ENCODE data around the gene FAM72B.
"Not testable (repeated sequence)": the region's sequence is repeated elsewhere in the genome, so short reads cannot be mapped to it uniquely, and the experiment has no call there.

The FAM72B gene

DNA sequence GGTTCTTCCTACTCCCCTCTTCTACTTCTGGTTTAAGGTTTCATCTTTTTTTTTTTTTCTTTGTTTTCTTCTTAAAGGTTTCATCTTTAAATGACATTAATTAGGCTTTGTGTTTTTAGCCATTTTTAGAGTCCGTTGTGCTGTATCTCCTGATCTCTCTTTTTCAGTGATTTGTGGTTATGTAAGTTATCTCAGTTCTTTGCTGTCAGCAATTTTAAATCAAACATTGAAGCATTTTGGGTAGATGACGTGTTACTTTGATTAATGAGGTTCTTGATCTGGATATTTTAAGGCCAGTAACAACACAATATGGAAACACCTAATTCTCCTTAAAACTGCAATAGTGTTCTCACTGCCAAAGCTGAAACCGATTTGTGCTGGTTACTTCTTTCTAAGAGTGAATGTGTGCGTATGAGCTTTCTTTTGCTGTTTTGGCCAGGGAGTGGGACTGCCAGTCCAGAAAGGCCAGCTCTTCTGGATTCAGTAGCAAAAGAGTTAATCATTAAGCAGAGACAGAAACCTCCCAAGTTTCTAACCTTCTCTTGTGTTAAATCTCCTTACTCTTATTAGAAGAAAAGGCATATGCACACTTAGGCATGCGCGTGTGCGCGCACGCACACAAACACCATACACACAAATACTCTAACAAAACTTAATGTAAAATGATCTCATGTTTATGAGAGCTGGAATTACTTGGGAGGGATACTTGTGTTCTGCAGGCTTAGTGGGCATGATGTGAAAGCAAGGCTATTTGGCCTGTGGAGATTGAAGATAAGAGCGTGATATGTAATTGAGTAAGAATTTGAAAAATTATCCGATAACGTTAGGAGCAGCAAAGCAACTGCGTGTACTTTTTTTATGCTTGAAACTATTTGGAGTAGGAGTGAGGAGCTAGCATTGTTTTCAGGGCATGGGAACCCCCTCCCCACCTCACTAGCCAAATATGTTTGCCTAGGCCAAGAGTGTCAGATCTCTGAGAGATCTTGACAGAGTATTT lies 17.1 kb upstream of the FAM72B start:
- not testable (repeated sequence) for FAIRE-seq; DNase-seq (ENCODE audit: insufficient read length, low spot score)

DNA sequence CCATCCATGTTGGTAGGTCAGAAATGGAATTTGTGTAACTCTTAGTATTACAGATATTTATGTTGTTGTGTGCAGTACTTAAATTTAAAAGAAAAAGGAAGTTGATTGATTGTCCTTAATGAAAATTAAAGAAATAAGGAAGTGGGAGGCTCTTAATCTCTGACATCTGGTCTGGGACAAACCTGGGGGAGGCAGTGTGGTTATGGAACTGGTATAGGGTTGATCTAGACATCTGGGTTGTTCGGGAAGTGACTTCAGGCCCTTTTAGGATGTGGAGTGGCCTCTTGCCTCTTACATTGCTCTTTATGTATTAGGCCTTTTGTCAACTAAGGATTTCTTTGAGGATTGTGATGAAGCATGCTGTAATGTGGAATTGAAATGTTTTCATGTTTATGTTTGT lies 16.1 kb upstream of the FAM72B start:
- not testable (repeated sequence) for FAIRE-seq

GRCh38 chr1:121199763-121200162 lies 15.6 kb upstream of the FAM72B start:
- DNase-seq (ENCODE audit: insufficient read length, low spot score); FAIRE-seq: not testable (repeated sequence)

More for the DNA sequence above, 16.1 kb upstream of the FAM72B start:
- DNase-seq (ENCODE audit: insufficient read length, low spot score) = not testable (repeated sequence)

DNA sequence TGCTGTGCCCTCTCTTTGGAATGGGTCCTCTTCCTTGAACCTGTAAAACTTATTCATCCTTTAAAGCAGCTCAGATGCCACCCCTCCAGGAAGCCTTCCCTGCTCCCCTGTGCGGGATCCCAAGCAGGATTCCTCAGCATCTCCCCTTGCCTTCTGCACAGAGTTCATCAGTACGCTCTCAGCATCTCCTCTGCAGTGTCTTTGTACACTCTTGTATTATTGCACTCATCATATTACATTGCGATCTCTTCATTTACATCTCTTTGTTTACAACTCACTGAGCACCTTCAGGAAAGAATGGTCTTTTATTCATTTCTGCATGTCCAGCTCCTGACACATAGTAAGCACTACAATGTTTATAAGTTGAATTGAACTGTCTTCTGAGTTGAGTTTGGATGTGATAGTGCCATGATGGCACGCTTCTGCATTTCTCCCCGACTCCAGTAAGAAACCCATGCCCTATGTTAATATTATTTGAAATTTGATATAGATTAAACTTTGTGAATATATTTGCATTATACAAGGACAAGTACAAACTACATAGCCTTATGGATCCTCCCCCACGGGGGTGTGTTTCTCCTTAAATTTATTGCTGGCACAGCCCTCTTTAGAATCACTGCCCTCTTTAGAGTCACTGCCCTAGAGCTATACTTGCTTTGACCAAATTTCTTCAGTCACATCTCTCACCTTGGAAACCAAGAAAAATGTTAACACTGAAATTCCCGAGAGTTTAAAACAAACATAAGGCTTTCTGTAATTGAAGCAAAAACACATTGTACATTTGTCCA lies 13.1 kb upstream of the FAM72B start:
- not testable (repeated sequence) for DNase-seq (ENCODE audit: insufficient read length, low spot score); FAIRE-seq

- FAIRE-seq = not testable (repeated sequence)
Observed at GRCh38 chr1:121192512-121192911, 8.4 kb upstream of the FAM72B start.

GRCh38 chr1:121187914-121188313 lies 3.8 kb upstream of the FAM72B start:
- FAIRE-seq; DNase-seq (ENCODE audit: insufficient read length, low spot score): not testable (repeated sequence)

More at GRCh38 chr1:121192512-121192911, 8.4 kb upstream of the FAM72B start:
- not testable (repeated sequence) for DNase-seq (ENCODE audit: insufficient read length, low spot score)

DNA sequence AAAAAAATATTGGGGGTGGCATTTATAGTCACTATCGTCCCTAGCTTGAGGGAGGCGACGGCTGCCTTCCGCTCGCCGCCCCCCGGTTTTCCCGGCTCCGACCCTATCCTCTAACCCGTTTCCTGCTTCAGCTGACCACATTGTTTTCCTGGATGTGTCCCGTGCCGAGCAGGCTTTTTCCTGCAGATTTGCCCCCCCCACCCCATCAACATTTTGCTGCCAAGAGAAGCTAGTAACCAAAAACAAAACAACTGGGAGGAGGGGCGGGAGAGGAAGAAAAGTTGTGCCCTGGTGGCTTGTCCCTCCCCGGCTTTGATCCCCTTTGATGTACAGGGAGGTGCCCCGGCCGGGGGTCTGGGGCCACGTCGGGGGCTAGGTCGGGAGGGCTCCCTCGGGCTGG lies 2.1 kb upstream of the FAM72B start:
- not testable (repeated sequence) for FAIRE-seq; DNase-seq (ENCODE audit: insufficient read length, low spot score)

DNA sequence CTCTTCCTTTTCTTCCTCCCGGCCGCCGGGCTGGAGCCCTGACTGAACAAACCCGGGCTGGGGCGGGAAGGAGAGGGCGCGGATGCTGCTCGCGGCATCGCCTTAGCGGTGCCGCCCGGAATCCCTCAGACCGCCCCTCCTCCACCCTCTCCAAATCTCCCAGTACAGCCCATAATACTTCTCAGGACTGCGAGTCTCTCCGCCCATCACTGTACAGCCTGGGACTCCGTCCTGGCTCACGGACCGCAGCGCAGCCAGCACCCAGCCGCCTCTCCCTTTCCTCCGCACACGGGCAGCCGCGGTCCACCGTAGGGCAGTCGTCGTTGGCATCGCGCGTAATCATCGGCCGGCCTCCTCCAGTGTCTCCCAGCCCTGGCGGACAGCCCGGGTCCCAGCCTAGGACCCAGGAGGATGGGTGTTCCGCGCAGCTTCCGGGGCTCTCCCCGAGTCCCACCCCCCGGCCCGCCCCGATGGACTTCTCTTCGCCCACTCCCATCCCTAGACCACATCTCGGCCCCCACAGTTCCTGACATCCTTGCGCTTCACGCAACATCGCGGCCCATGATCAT lies 1.1 kb upstream of the FAM72B start:
- not testable (repeated sequence) for FAIRE-seq; DNase-seq (ENCODE audit: insufficient read length, low spot score)

DNA sequence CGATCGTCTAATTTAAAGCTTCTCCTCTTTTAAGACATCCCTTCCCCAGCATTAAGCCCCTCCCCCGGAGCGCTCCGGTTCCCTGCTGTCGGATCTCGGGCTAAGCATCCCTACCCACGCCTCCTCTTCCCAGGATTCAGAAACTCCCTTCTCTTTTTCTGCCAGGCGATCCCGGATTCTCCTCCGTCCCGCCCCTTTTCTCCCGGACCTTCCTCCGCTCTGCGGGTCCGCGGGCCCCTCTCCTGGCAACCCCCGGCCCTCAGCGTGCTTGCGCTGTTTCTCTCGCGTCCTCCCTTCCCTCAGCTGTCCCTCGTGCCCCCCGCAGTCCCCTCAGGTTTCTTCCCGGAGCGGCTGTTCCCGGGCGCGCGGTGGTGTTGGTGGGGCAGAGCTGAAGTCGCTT lies 273 bp downstream of the FAM72B start:
- not testable (repeated sequence) for DNase-seq (ENCODE audit: insufficient read length, low spot score); FAIRE-seq

- DNase-seq (ENCODE audit: insufficient read length, low spot score); FAIRE-seq: not testable (repeated sequence)
Observed at GRCh38 chr1:121178197-121178596, 5.9 kb downstream of the FAM72B start.

DNA sequence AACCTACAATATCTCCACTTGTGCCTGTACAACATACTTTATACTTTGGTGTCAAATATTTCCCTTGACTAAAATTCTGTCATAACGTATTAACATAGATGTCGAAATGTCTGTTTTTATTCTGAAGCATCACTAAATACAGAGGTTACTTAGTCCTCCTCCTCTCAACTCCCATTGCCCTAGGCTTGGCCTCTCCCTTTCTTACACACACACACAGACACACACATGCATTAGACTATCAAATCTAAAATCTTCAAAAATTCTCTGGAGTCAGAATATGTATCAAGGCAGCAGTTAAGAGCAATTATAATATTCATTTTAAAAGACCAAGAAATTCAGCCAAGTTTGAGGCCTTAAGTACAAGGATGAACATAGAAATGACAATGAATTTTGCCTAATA lies 7.5 kb downstream of the FAM72B start:
- DNase-seq (ENCODE audit: insufficient read length, low spot score); FAIRE-seq: not testable (repeated sequence)

DNA sequence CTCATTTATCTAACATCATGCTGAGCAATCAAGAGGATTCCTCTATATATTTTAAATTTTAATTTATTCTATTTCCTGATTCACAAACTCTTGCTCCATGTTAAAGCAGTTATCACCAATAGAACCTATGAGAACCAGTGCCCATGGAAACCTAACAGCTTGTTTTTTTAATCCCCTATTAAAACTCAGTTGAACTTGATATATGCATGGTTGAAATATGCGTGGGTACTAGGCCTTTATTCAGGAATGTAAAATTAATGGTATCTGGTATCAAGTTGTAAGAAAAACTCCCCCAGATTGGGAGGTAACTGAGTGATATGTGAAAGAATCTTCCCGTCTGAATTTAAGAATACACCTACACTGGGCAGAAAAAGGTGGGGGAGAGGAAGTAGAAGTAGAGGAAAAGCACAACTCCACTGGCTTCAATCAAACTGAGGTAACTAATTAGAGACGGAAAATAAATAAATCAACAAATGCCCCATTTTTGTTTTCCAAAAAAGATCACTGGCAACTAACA lies 15.9 kb downstream of the FAM72B start:
- DNase-seq (ENCODE audit: insufficient read length, low spot score); FAIRE-seq: not testable (repeated sequence)

- FAIRE-seq; DNase-seq (ENCODE audit: insufficient read length, low spot score): not testable (repeated sequence)
Observed at GRCh38 chr1:121167225-121167738, 16.9 kb downstream of the FAM72B start.

DNA sequence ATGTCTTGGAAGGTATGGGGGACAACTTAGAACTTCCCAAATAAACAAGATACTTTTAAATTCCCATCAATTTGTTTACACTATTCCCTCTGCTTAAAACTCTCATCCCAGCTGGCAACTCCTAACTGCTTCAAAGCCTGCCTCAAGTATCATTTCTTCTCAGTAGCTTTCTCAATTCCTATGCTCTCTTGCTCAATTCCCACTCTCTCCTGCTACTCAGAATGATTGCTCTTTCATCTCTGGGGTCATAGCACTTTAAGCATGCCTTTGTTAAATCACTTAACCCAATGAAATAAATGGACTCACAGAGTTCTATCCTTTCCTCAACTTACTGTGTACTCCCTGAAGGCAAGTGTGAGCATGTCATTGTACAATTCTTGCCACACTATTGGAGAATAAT lies 18.8 kb downstream of the FAM72B start:
- not testable (repeated sequence) for DNase-seq (ENCODE audit: insufficient read length, low spot score); FAIRE-seq

- not testable (repeated sequence) for FAIRE-seq
Observed at GRCh38 chr1:121163850-121164757, 20.0 kb downstream of the FAM72B start.

DNA sequence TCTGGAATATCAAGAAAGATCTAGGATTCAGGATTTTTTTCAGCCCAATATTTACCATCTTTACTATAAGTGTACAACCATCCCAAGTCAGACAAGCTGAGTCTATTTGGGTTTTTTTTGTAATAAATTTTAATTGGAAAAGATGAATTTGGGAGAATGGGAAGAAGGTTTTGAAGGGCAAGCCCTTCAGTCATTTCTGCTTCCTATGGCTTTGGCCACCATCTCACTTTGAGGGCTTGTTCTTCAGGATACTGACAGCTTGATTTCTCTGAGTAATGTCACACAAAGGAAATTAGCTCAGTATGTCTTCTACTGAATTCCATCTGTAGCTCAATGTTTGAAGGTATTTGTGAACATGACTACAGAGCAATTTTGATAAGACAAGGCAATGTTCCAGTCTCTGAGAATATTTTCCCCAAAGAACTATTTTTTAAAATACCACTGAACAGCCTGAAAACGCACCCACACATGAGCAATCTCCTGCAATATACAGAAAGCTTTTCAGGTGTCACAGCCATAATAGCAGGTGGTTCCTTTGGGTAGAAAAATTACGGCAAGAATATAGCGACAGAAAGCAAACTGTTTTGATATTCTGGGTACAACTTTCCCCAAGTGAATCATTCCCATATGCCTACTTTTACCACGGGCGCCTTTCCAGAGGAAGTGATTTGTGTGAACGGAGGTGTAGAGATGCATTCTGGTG lies 22.8 kb downstream of the FAM72B start:
- DNase-seq (ENCODE audit: insufficient read length, low spot score); FAIRE-seq: not testable (repeated sequence)

More at GRCh38 chr1:121163850-121164757, 20.0 kb downstream of the FAM72B start:
- not testable (repeated sequence) for DNase-seq (ENCODE audit: insufficient read length, low spot score)

DNA sequence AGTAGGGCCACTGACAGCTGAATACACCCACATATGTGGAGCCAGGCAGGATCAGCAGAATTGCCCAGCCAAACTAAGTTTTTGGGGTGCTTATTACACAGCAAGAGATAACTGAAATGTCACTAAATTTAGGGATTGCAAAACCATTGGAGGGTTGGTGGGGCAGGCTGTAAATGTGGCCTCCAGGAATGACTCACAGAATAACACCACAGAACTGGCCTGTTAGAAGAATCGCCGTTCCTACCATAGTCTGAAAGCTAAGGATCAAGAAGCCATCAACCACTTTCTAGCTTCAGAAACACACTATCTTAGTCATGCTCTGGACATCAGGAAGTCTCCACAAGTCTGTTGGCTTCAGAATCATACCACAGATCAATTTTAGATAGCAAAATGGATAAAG lies 24.0 kb downstream of the FAM72B start:
- FAIRE-seq; DNase-seq (ENCODE audit: insufficient read length, low spot score): not testable (repeated sequence)

GRCh38 chr1:121157609-121158008 lies 26.5 kb downstream of the FAM72B start:
- FAIRE-seq; DNase-seq (ENCODE audit: insufficient read length, low spot score): not testable (repeated sequence)

All from HTR-8/SVneo (cell line).